Measurements from ENCODE around the gene OR9Q1.

OR9Q1 gene

GRCh38 chr11:58006940-58007339 is 16.7 kb upstream of the OR9Q1 start:
- TF ChIP-seq GATA2 (IDR thresholded peaks at IDR 0.05; ENCODE audit: low read depth, low read length) (no peak), GATA3 (IDR thresholded peaks at IDR 0.05; ENCODE audit: low read depth, low read length) (no peak)

GRCh38 chr11:58011771-58012170 is 11.9 kb upstream of the OR9Q1 start:
- TF ChIP-seq GATA2 (IDR thresholded peaks at IDR 0.05; ENCODE audit: low read depth, low read length): no peak
- TF ChIP-seq GATA3 (IDR thresholded peaks at IDR 0.05; ENCODE audit: low read depth, low read length): no peak

DNA sequence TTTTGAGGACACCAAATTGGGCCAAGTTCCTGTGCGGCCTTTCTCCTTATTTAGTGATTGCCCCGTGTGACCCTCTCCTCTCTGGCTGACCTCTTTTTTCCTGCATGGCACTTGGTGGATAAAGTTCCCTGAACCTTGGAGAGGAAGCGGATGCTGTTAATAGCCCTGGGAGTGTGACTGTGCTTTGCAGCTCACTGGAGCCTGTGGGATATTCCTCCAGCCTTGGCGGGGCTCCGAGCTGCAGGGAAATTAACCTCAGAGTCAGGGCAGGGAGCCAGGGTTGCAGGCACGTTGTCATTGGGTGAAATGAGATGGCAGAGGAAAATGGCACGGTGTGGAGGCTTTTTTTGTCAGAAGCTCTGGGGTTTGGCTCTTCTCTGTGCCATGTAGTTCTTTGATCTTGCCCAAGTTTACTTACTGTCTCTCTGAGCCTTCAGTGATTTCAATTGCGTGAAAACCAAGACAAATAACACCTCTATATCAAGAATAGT is 965 bp downstream of the OR9Q1 start:
- TF ChIP-seq GATA3 (IDR thresholded peaks at IDR 0.05; ENCODE audit: low read depth, low read length) (no peak), GATA2 (IDR thresholded peaks at IDR 0.05; ENCODE audit: low read depth, low read length) (no peak)

GRCh38 chr11:58027341-58027740 is 3.7 kb downstream of the OR9Q1 start:
- no peak for TF ChIP-seq GATA2 (IDR thresholded peaks at IDR 0.05; ENCODE audit: low read depth, low read length)

DNA sequence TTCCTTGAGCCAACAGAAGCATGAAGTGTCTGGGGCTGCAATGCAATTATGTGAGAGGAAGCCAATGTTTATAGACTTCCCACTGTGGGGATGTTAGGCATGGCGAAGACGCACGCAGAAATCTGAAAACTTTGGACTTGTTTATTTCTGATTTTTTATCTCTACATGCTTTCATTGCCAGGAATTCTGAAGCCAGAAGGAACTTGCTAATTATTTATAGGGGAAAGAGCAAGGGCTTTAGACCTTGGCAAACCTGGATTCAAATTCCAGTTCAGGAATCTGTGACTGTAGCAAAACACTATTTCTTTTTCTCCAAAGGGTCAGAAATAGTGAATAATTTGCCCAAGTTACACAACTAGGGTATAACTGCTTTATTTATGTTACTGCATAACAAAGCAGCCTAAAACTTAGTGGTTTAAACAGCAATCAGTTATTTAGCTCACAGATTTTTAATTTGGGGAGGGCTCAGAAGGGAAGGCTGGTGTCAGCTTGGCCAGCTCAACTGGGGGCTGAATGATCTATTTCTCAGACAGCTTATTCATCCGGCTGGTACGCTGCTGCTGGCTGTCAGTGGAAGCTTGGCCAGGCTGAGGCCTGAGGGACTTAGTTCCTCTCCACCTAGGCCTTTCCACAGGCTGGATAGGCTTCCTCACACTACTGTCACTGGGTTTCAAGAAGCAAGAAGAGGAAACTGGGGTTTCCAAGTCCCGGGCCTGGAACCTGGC is 5.2 kb downstream of the OR9Q1 start:
- TF ChIP-seq GATA2 (IDR thresholded peaks at IDR 0.05; ENCODE audit: low read depth, low read length) (no peak), GATA3 (IDR thresholded peaks at IDR 0.05; ENCODE audit: low read depth, low read length) (no peak)

- TF ChIP-seq GATA3 (IDR thresholded peaks at IDR 0.05; ENCODE audit: low read depth, low read length) (no peak), GATA2 (IDR thresholded peaks at IDR 0.05; ENCODE audit: low read depth, low read length) (no peak)
Observed at GRCh38 chr11:58030653-58031052, 7.0 kb downstream of the OR9Q1 start, which contains the start of gene OR6Q1. Gene OR6Q1 (plus strand): TSS chr11:58030953. CDS start chr11:58030953, 0 bp downstream.

DNA sequence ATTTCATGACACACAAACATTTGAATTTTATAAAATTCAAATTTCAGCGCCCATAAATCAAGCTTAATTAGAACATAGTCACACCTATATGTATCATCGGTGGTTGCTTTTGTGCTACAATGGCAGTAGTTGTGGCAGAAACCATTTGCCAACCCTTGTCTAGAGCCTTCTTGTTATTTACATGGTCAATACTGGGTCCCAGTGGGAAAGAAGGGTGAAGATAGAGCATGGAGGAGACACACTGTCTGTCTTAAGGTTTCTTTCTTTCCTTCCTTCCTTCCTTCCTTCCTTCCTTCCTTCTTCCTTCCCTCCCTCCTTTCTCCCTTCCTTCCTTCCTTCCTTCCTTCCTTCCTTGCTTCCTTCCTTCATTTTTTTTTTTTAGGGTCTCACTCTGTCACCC is 10.8 kb downstream of the OR9Q1 start:
- TF ChIP-seq GATA3 (IDR thresholded peaks at IDR 0.05; ENCODE audit: low read depth, low read length) (no peak), GATA2 (IDR thresholded peaks at IDR 0.05; ENCODE audit: low read depth, low read length) (no peak)

DNA sequence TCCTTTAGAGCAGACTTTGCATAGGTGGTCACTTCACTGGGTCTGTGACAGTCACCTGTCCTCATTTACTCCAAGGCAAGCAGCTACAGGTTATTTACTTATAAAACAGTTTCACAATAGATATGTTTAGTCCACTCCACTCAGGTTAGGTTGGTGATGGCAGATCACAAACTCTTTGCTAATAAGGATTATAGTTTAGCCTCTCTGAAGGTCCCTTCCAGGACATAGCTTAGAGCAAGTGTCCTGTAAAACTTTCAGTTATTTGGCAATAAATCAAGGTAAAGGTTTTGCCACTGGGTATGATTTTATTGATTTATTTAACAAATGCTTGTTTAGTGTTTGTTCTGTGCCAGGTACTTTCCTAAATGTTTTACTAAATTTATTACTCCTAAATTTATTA is 15.9 kb downstream of the OR9Q1 start:
- TF ChIP-seq GATA3 (IDR thresholded peaks at IDR 0.05; ENCODE audit: low read depth, low read length) (no peak), GATA2 (IDR thresholded peaks at IDR 0.05; ENCODE audit: low read depth, low read length) (no peak)

DNA sequence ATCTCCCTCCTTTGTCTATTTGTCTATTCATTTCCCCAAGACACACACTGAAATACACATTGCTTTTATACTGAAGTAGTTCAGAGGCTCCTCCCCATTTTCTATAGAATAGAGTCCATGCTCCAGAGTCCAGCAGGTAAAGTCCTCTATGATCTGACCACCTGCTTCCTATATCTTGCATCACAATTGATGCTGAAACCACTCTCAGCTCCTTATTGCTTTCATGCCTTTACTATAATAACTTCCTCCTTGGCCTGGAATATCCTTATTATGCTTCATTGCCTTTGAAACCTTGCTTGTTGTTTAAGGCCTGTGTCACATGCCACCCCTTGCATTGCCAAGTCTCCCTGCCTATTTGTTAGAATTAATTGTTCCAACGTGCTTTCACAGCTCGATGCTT is 19.7 kb downstream of the OR9Q1 start:
- TF ChIP-seq GATA2 (IDR thresholded peaks at IDR 0.05; ENCODE audit: low read depth, low read length) (no peak), GATA3 (IDR thresholded peaks at IDR 0.05; ENCODE audit: low read depth, low read length) (no peak)

DNA sequence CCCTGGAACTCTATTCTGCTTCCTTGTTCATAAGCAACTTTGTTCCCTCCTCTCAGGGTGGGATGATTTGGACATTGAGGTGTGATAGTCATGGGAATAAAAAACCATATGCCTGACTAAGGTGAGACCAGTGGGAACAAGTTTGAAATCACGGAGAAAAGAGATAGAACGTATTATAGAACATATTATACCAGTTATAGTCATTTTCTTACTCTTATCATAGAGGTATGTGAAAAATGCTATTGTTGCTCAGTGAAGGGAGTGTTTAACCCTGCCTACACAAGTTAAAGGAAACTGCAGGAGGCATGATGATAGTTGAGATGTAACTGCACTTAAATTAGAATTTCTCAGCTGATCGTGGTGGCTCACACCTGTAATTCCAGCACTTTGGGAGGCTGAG is 22.6 kb downstream of the OR9Q1 start:
- no peak for TF ChIP-seq GATA2 (IDR thresholded peaks at IDR 0.05; ENCODE audit: low read depth, low read length)
- no peak for TF ChIP-seq GATA3 (IDR thresholded peaks at IDR 0.05; ENCODE audit: low read depth, low read length)

DNA sequence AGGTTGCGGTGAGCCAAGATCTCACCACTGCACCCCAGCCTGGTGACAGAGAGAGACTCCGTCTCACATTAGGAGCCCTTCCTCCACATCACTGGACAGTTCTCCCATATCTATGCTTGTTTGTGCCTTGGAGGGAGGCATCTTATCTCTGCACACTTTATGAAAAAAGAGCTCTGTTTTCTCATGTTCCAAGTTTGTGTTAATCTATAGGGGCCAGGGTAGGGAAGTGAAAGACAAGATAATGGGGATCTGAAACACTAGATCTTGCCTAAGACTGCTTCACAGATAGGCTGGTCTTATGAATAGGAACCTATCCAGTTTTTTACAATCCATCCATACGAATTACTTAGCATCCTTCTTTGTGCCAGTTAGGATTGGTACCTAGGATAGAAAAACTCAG is 24.1 kb downstream of the OR9Q1 start:
- TF ChIP-seq GATA2 (IDR thresholded peaks at IDR 0.05; ENCODE audit: low read depth, low read length) (no peak), GATA3 (IDR thresholded peaks at IDR 0.05; ENCODE audit: low read depth, low read length) (no peak)

GRCh38 chr11:58055806-58056401 is 32.2 kb downstream of the OR9Q1 start:
- no peak for TF ChIP-seq GATA3 (IDR thresholded peaks at IDR 0.05; ENCODE audit: low read depth, low read length)
- TF ChIP-seq GATA2 (IDR thresholded peaks at IDR 0.05; ENCODE audit: low read depth, low read length): no peak

GRCh38 chr11:58057481-58057880 is 33.8 kb downstream of the OR9Q1 start:
- TF ChIP-seq GATA2 (IDR thresholded peaks at IDR 0.05; ENCODE audit: low read depth, low read length): no peak
- TF ChIP-seq GATA3 (IDR thresholded peaks at IDR 0.05; ENCODE audit: low read depth, low read length): no peak

GRCh38 chr11:58058276-58059006 is 34.8 kb downstream of the OR9Q1 start:
- TF ChIP-seq GATA2 (IDR thresholded peaks at IDR 0.05; ENCODE audit: low read depth, low read length) (no peak), GATA3 (IDR thresholded peaks at IDR 0.05; ENCODE audit: low read depth, low read length) (no peak)

GRCh38 chr11:58059007-58059350 is 35.3 kb downstream of the OR9Q1 start:
- TF ChIP-seq GATA3 (IDR thresholded peaks at IDR 0.05; ENCODE audit: low read depth, low read length): no peak
- TF ChIP-seq GATA2 (IDR thresholded peaks at IDR 0.05; ENCODE audit: low read depth, low read length): no peak
